GM12892 (cell line): ENCODE results near the gene COL5A1.
"Not testable (repeated sequence)": the region's sequence is repeated elsewhere in the genome, so short reads cannot be mapped to it uniquely, and the experiment has no call there.

Source experiments
- DNase-seq: peaks from one replicate; pipeline ENCODE4 v3.0.0; 2011; ENCODE audit not compliant: insufficient read length
- FAIRE-seq: peaks from 2 replicates; lab custom pipeline; 2011; peaks lifted over from hg19 to GRCh38; lab: Jason Lieb, UNC
- POLR2A ChIP-seq: IDR thresholded peaks from 2 replicates; pipeline ENCODE4 v1.6.1; 2011; ENCODE audit warnings: low read depth, low read length, control low read depth
- POLR2AphosphoS5 ChIP-seq: IDR thresholded peaks from 2 replicates; pipeline ENCODE4 v1.6.1; 2011; ENCODE audit warnings: low read depth, low read length, control low read depth
- TAF1 ChIP-seq: IDR thresholded peaks from 2 replicates; pipeline ENCODE4 v1.6.1; 2011; ENCODE audit warnings: low read depth, mild to moderate bottlenecking, control low read depth, low read length, borderline replicate concordance

The COL5A1 gene

DNA sequence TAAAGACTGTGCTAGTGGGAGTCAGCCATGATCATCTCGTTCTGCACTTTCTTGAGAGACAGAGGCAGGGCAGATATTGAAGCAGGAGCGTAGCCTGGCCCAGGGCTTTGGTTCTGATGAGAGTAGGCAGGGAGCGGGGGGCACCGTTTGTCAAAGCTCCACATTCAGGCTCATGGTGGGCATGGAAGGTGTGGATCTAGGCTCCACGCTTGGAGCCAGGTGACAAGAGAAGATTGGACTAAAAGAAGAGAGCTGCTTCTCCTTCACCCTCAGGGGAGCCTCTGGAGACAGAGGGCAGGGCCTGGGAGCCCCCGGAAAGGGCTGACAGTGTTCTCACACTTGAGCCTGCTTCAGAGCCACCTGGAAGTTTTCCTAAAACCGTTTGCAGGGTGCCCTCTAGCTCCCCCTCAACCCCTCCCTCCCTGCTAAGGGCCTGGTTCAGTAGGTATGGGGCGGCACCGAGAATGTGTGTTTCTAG lies 214.3 kb downstream of the COL5A1 start:
- TF ChIP-seq POLR2A (no peak), POLR2AphosphoS5 (no peak), TAF1 (no peak)
- FAIRE-seq (no peak), DNase-seq (no peak)

- not testable (repeated sequence) for FAIRE-seq, DNase-seq
Measured at GRCh38 chr9:134857451-134857850, 215.8 kb downstream of the COL5A1 start.

GRCh38 chr9:134858051-134858841 lies 216.6 kb downstream of the COL5A1 start:
- no peak for TF ChIP-seq TAF1
- TF ChIP-seq POLR2A, result no peak
- TF ChIP-seq POLR2AphosphoS5, result peak; percentile 27; the same call in 1 of the 2 replicates
- DNase-seq (peak; percentile 56), FAIRE-seq (peak; percentile 21)

DNA sequence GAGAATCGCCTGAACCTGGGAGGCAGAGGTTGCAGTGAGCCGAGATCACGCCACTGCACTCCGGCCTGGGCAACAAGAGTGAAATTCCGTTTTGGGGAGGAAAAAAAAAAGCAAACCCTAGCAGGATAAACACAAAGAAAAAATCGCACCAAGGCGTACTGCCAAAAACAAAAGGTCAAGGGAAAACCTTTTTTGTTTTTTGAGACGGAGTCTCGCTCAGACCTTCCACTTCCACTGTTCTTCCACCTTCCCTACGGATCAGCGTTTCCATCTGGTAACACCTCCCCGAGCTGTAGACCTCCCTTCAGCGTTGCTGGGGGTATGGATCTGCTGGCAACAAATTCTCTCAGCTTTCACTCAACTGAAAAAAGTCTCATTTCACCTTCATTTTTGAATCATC lies 218.9 kb downstream of the COL5A1 start:
- DNase-seq (no peak), FAIRE-seq (no peak)
- no peak for TF ChIP-seq POLR2AphosphoS5
- TF ChIP-seq TAF1, result no peak
- no peak for TF ChIP-seq POLR2A

GRCh38 chr9:134861595-134862334 lies 220.2 kb downstream of the COL5A1 start:
- TF ChIP-seq POLR2A, result no peak
- TF ChIP-seq POLR2AphosphoS5, result no peak
- no peak for TF ChIP-seq TAF1
- FAIRE-seq (no peak), DNase-seq (no peak)

DNA sequence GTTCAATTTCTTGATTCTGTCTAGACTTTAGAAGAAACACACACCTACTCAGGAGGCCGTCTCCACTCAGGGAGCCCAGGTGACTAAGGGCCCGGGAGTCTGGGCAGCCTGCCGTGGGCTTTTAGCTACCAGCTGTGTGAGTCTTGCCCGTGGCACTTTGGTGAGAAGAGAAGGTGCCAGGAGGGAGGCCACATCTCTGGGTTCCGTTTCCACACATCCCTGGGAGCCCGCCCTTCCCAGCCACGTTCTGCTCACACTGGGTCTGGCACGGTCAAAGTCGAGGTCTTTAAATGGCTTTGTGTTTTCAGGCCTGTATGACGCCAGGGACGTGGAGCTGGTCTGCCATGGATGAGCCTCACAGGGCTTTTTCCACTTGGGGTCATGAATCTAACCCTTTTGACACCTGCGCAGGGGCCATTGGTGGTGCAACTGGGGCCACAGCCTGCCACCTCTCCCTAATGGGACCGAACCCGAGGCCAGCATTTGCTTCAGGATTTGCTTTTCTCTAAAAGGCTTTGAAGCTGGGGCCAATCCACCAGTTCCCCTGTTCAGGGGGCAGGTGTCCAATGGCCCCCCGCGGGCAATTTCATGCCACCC lies 221.8 kb downstream of the COL5A1 start:
- DNase-seq (no peak), FAIRE-seq (no peak)
- TF ChIP-seq POLR2AphosphoS5 (no peak), POLR2A (no peak), TAF1 (no peak)

DNA sequence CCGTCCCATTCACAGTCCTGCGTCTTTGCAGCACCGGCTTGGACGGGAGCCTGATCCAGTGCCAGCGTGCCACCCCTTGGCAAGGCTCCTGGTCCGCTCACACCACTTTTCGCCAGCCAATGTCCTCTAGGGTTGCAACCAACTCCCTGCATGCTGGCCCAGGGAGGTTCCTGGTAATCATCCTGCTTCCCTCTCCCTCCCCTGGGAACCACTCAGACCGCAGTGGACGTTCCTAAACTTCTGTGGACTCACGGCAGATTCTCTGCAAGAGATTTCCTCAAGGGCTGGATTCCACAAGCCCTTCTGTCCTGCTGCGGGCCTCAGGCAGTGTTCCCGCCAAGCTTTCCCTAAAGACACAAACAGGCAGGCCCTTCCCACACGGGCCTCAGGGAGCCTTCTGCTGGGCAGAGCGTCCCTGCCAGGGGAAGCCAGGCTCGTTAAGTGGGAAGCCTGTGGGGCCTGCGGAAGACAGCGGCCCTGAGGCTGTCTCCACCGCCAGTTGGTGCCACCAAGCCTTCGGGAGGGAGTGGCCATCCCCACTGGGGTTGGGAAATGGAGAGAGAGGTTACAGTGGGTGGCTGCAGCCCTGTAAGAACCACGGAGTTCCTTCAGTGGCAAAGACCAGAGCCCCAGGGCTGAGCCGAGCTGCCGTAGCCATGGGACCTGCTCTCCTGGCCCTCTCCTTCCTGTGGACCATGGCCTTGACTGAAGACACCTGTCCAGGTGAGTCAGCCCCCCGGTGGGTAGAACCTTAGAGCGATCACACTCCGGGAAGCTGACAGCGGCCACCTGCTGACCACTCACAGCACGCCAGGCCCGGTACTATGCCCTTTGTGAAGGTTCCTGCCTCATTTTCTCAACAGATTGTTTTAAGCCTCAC lies 222.6 kb downstream of the COL5A1 start:
- DNase-seq, result no peak
- TF ChIP-seq POLR2AphosphoS5 (no peak), TAF1 (no peak), POLR2A (no peak)
- FAIRE-seq, result no peak

GRCh38 chr9:134864821-134865190 lies 223.2 kb downstream of the COL5A1 start:
- FAIRE-seq (no peak), DNase-seq (no peak)

DNA sequence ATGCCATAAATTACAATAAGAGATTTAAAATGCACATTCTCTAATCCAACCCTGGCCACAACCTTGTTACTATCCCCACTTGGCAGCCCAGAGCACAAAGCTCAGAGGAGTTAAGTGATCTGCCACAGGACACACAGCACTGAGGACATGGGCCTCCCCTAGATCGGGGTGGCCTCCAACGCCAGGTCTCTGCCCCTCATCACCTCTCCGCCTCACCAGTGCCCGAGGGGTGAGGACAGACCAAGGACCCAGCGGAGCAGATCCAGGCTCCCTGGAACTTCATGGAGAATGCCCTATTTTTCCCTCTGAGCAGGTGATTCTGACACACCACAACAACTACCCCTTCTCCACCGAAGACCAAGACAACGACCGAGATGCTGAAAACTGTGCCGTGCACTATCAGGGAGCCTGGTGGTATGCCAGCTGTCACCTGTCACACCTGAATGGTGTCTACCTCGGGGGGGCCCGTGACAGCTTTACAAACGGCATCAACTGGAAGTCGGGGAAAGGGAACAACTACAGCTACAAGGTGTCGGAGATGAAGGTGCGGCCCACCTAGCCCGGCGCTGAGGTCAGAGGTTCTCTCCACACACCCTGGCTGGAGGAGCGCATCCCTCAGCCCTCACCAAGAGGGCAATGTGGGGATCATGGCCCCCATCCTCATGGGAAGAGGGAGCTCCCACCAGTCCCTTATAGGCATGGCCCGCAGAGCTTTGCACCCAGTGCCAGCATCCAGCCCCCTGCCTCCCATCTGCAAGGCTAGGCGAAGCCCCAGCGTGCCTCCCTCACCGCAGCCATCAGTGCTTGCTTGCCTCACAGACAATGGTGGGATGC lies 226.5 kb downstream of the COL5A1 start:
- FAIRE-seq (no peak), DNase-seq (no peak)
- TF ChIP-seq TAF1, result no peak
- no peak for TF ChIP-seq POLR2AphosphoS5
- no peak for TF ChIP-seq POLR2A

More at GRCh38 chr9:134864821-134865190, 223.2 kb downstream of the COL5A1 start:
- TF ChIP-seq TAF1 (no peak), POLR2A (no peak), POLR2AphosphoS5 (no peak)

DNA sequence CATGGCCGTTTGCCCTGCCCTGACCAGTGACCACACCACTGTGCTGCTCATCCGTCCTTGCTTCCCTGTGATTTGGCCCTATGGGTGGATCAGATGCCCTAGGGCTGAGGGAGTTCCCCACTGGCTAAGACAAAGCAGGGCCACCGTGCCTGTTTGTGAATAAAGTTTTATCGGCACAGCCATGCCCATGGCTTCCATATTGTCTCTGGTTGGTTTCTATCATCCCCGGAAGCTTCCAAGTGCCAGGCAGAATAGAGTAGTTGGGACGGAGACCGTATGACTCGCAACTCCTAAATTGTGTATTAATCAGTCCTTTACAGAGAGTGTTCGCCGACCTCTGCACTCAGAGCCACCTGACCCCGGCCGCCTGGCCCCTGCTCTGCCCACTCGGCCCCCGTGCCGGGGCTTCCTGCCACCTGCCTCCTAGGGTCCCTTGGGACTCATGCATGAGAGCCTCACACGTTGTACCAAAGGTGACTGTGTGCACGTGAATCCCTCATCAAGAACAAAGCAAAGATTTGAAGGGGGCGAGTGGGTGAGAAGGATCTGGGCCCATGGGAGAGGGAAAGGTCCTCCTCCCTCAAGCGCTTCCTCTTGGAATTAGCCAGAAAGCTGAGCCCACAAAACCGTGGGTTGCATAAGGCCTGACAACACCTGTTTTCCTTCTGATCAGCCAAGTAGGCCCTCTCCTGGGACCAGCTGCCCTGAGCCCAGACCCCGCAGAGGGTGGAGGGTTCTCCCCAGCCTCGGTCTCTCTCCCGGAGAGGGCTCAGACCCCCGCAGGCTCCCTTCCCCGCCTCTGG lies 227.3 kb downstream of the COL5A1 start:
- FAIRE-seq (no peak), DNase-seq (no peak)
- no peak for TF ChIP-seq TAF1
- TF ChIP-seq POLR2AphosphoS5, result no peak
- TF ChIP-seq POLR2A, result no peak
